Osteoblast (primary cell): ENCODE results near the gene TEC. TPM values are rescaled to one million over a fixed set of nuclear protein-coding genes. Genes with fewer than 3 reads are reported as not detected.

Experiments used
- DNase-seq: peaks from one replicate; pipeline ENCODE4 v3.0.0; 2011; ENCODE audit warnings: low spot score, mixed read lengths; ENCODE audit not compliant: insufficient read length; ENCODE audit errors: missing footprints
- H2AFZ ChIP-seq: 2 replicates; pipeline ENCODE4 v1.6.0; 2011; ENCODE audit warnings: mild to moderate bottlenecking, low read length
- H3K27ac ChIP-seq: 2 replicates; pipeline ENCODE4 v1.5.1; 2011; ENCODE audit warnings: mild to moderate bottlenecking, low read depth, low read length, moderate library complexity
- H3K27me3 ChIP-seq: 2 replicates; pipeline ENCODE4 v1.6.0; 2012; ENCODE audit warnings: mild to moderate bottlenecking, control low read depth, inconsistent platforms, low read length, moderate library complexity; ENCODE audit not compliant: insufficient read depth
- H3K36me3 ChIP-seq: 2 replicates; pipeline ENCODE4 v1.5.1; 2011; ENCODE audit warnings: mild to moderate bottlenecking, low read length, control low read depth, moderate library complexity; ENCODE audit not compliant: insufficient read depth
- H3K4me1 ChIP-seq: 2 replicates; pipeline ENCODE4 v1.5.1; 2011; ENCODE audit warnings: mild to moderate bottlenecking, low read length, control low read depth, moderate library complexity; ENCODE audit not compliant: insufficient read depth
- H3K4me2 ChIP-seq: 2 replicates; pipeline ENCODE4 v1.6.0; 2011; ENCODE audit warnings: mild to moderate bottlenecking, low read length; ENCODE audit not compliant: insufficient read depth
- H3K4me3 ChIP-seq: fragments of 200-600 bp; sonication (generic); 3 replicates; pipeline ENCODE4 v1.5.1; 2012; ENCODE audit warnings: mild to moderate bottlenecking, low read length, inconsistent platforms; ENCODE audit not compliant: insufficient read depth
- H3K79me2 ChIP-seq: 2 replicates; pipeline ENCODE4 v1.6.0; 2012; ENCODE audit warnings: mild to moderate bottlenecking, low read length, control low read depth, inconsistent platforms; ENCODE audit not compliant: insufficient read depth
- H3K9me3 ChIP-seq: 2 replicates; pipeline ENCODE4 v1.5.1; 2011; ENCODE audit warnings: low read depth, low read length, control low read depth
- H4K20me1 ChIP-seq: 2 replicates; pipeline ENCODE4 v1.6.0; 2012; ENCODE audit warnings: mild to moderate bottlenecking, low read length, control low read depth; ENCODE audit not compliant: insufficient read depth
- CTCF ChIP-seq: IDR thresholded peaks from 2 replicates; pipeline ENCODE4 v1.5.1; 2011; ENCODE audit warnings: mild to moderate bottlenecking, low read depth, low read length, moderate library complexity; ENCODE audit errors: extremely low read depth
- total RNA-seq: library from RNA; depleted of rRNA; stranded (reverse); fragments of >200 nt; gene quantifications from 2 replicates; pipeline ENCODE4 v1.2.3, GENCODE V29; 2012

TEC gene
- total RNA-seq, 1 donor, result 1.8 TPM

GRCh38 chr4:48271626-48272025 is 2.0 kb upstream of the TEC start:
- Histone ChIP-seq H3K36me3 (no peaks in the 10 kb centered on the region), H3K4me3 (no peak overlapping the region), H3K27me3 (no peaks in the 10 kb centered on the region), H3K27ac (no peak overlapping the region), H2AFZ (no peak overlapping the region), H3K9me3 (no peaks in the 10 kb centered on the region), H3K79me2 (no peaks in the 10 kb centered on the region), H3K4me2 (no peak overlapping the region), H4K20me1 (no peaks in the 10 kb centered on the region), H3K4me1 (no peaks in the 10 kb centered on the region)
- DNase-seq, result no peak
- no peak for TF ChIP-seq CTCF

GRCh38 chr4:48270951-48271473 is 1.4 kb upstream of the TEC start:
- Histone ChIP-seq H4K20me1 (no peaks in the 10 kb centered on the region), H3K4me2 (no peak overlapping the region), H3K36me3 (no peaks in the 10 kb centered on the region), H3K9me3 (no peaks in the 10 kb centered on the region), H3K4me3 (no peak overlapping the region), H3K79me2 (no peaks in the 10 kb centered on the region), H3K4me1 (no peaks in the 10 kb centered on the region), H3K27ac (no peak overlapping the region), H3K27me3 (no peaks in the 10 kb centered on the region), H2AFZ (no peak overlapping the region)
- DNase-seq, result no peak
- TF ChIP-seq CTCF, result no peak

GRCh38 chr4:48270523-48270897 is 872 bp upstream of the TEC start:
- Histone ChIP-seq H4K20me1 (no peaks in the 10 kb centered on the region), H3K79me2 (no peaks in the 10 kb centered on the region), H3K4me2 (peak overlapping the region; percentile 90), H3K9me3 (no peaks in the 10 kb centered on the region), H3K4me3 (peak overlapping the region; percentile 89), H3K27ac (no peak overlapping the region), H3K27me3 (no peaks in the 10 kb centered on the region), H2AFZ (peak overlapping the region; percentile 95), H3K36me3 (no peaks in the 10 kb centered on the region), H3K4me1 (no peaks in the 10 kb centered on the region)
- no peak for TF ChIP-seq CTCF
- no peak for DNase-seq

GRCh38 chr4:48269861-48270522 is 354 bp upstream of the TEC start:
- Histone ChIP-seq H4K20me1 (no peaks in the 10 kb centered on the region), H3K4me2 (peak overlapping the region; percentile 90), H3K79me2 (no peaks in the 10 kb centered on the region), H3K36me3 (no peaks in the 10 kb centered on the region), H3K27me3 (no peaks in the 10 kb centered on the region), H3K27ac (peak overlapping the region; percentile 36), H3K9me3 (no peaks in the 10 kb centered on the region), H3K4me1 (no peaks in the 10 kb centered on the region), H3K4me3 (peak overlapping the region; percentile 89), H2AFZ (peak overlapping the region; percentile 95)
- DNase-seq, result peak; percentile 97
- peak; percentile 16 for TF ChIP-seq CTCF
